GM12878 (cell line): Measurements from ENCODE around the gene CACNA1D. TPM values are rescaled to one million over a fixed set of nuclear protein-coding genes. Genes with fewer than 3 reads are reported as not detected.

ENCODE experiments used
- ATAC-seq: fragments of 200-7000 bp; cut with Tn5 transposase; 3 replicates; pipeline ENCODE4 v1.9.1; 2020; ENCODE audit warnings: mild to moderate bottlenecking, moderate library complexity
- BruUV-seq: library from RNA; stranded (reverse); fragments of 400-500 nt; replicated peaks from 2 replicates; lab custom pipeline; 2021; lab: Mats Ljungman, UMichigan
- CTCF ChIA-PET: fragments of 300-600 bp; sonication (Branson Sonifier 250); formaldehyde crosslinking; extraction: SDS; loops from one replicate; lab custom pipeline; 2021; ENCODE audit warnings: inconsistent platforms; lab: Yijun Ruan, JAX
- POLR2A ChIA-PET: fragments of 350-600 bp; formaldehyde crosslinking; extraction: SDS; loops from one replicate; lab custom pipeline; 2021; ENCODE audit warnings: inconsistent platforms; lab: Charles Lee
- RAD21 ChIA-PET: fragments of 300-600 bp; sonication (Branson Sonifier 250); formaldehyde crosslinking; loops from one replicate; lab custom pipeline; 2023; ENCODE audit warnings: antibody characterized with exemption; ENCODE audit not compliant: unreplicated experiment; lab: Charles Lee
- SMC1A ChIA-PET: fragments of 300-600 bp; sonication (Branson Sonifier 250); formaldehyde crosslinking; loops from one replicate; lab custom pipeline; 2023; ENCODE audit not compliant: unreplicated experiment, uncharacterized antibody; lab: Charles Lee
- DNase-seq: peaks from one replicate; pipeline ENCODE4 v3.0.0-alpha.2; 2011; ENCODE audit warnings: low read depth, low spot score
- FAIRE-seq: peaks from 3 replicates; lab custom pipeline; 2011; peaks lifted over from hg19 to GRCh38; lab: Jason Lieb, UNC
- H2AFZ ChIP-seq: 2 replicates; pipeline ENCODE4 v1.6.0; 2011; ENCODE audit warnings: low read depth, low read length, control low read depth; ENCODE audit not compliant: control insufficient read depth
- H3K27ac ChIP-seq: 2 replicates; pipeline ENCODE4 v1.5.1; 2011; ENCODE audit warnings: control low read depth; ENCODE audit not compliant: control insufficient read depth, insufficient read depth
- H3K27me3 ChIP-seq, 2 experiments: replicated peaks in 1 of 2; 2 replicates each; pipeline versions ENCODE4 v1.6.0 to v1.6.1; 2011; ENCODE audit warnings: low read length in 1 of 2; ENCODE audit not compliant: control insufficient read depth in 2 of 2, insufficient read depth in 2 of 2
- H3K36me3 ChIP-seq, 2 experiments: 2 replicates each; pipeline ENCODE4 v1.5.1; 2011; ENCODE audit warnings: low read length in 1 of 2; ENCODE audit not compliant: control insufficient read depth in 2 of 2, insufficient read depth in 2 of 2
- H3K4me1 ChIP-seq: 2 replicates; pipeline ENCODE4 v1.6.1; 2011; ENCODE audit warnings: mild to moderate bottlenecking, low read length, moderate library complexity, mixed read lengths; ENCODE audit not compliant: control insufficient read depth, insufficient read depth
- H3K4me2 ChIP-seq: 2 replicates; pipeline ENCODE4 v1.6.0; 2011; ENCODE audit warnings: control low read depth; ENCODE audit not compliant: control insufficient read depth, insufficient read depth
- H3K4me3 ChIP-seq: fragments of 200-600 bp; sonication (generic); 2 replicates; pipeline ENCODE4 v1.5.1; 2016
- H3K79me2 ChIP-seq: 2 replicates; pipeline ENCODE4 v1.6.0; 2011; ENCODE audit warnings: low read length; ENCODE audit not compliant: control insufficient read depth, insufficient read depth
- H3K9ac ChIP-seq: 2 replicates; pipeline ENCODE4 v1.8.0; 2011; ENCODE audit warnings: low read length, control low read depth, mixed read lengths; ENCODE audit not compliant: control insufficient read depth, insufficient read depth
- H3K9me3 ChIP-seq: replicated peaks from 3 replicates; pipeline ENCODE4 v1.5.1; 2011; ENCODE audit warnings: mild to moderate bottlenecking, low read length; ENCODE audit not compliant: control insufficient read depth, insufficient read depth
- H4K20me1 ChIP-seq: 2 replicates; pipeline ENCODE4 v1.6.0; 2011; ENCODE audit not compliant: control insufficient read depth, insufficient read depth
- IRF4 ChIP-seq: IDR thresholded peaks from 2 replicates; pipeline ENCODE4 v1.6.1; 2011; ENCODE audit warnings: low read depth, low read length
- KLF5 ChIP-seq: fragments of 450-650 bp; IDR thresholded peaks from 2 replicates; pipeline ENCODE4 v1.6.1; 2014; ENCODE audit warnings: mild to moderate bottlenecking; ENCODE audit not compliant: partially characterized antibody
- LARP7 ChIP-seq: fragments of 450-650 bp; IDR thresholded peaks from 2 replicates; pipeline ENCODE4 v1.6.1; 2017; ENCODE audit warnings: mild to moderate bottlenecking
- MTA2 ChIP-seq: fragments of 450-650 bp; IDR thresholded peaks from 2 replicates; pipeline ENCODE4 v1.6.1; 2016; ENCODE audit warnings: low read depth, mild to moderate bottlenecking, moderate library complexity
- NBN ChIP-seq: fragments of 450-650 bp; IDR thresholded peaks from 2 replicates; pipeline ENCODE4 v1.6.1; 2016
- NKRF ChIP-seq: fragments of 450-650 bp; conservative IDR thresholded peaks from 2 replicates; pipeline ENCODE4 v1.6.1; 2017; ENCODE audit warnings: mild to moderate bottlenecking, moderate library complexity
- NR2C1 ChIP-seq: fragments of 450-650 bp; IDR thresholded peaks from 2 replicates; pipeline ENCODE4 v1.6.1; 2017; ENCODE audit warnings: antibody characterized with exemption, mild to moderate bottlenecking, moderate library complexity
- NR2C2 ChIP-seq: IDR thresholded peaks from 2 replicates; pipeline ENCODE4 v1.6.1; 2011; ENCODE audit warnings: borderline replicate concordance, low read depth; ENCODE audit not compliant: control insufficient read depth, insufficient read length
- NRF1 ChIP-seq: conservative IDR thresholded peaks from 2 replicates; pipeline ENCODE4 v1.6.1; 2011; ENCODE audit warnings: mild to moderate bottlenecking, low read depth, low read length, improper control_type of control experiment
- PML ChIP-seq: IDR thresholded peaks from 2 replicates; pipeline ENCODE4 v1.6.1; 2012; ENCODE audit warnings: low read length, inconsistent platforms
- POLR2A ChIP-seq: IDR thresholded peaks from 2 replicates; pipeline ENCODE4 v1.6.1; 2011; ENCODE audit warnings: low read depth, mild to moderate bottlenecking, low read length
- RAD21 ChIP-seq: IDR thresholded peaks from 2 replicates; pipeline ENCODE4 v1.6.1; 2011; ENCODE audit warnings: mild to moderate bottlenecking, low read depth, low read length, moderate library complexity; ENCODE audit not compliant: insufficient read depth
- RCOR1 ChIP-seq: conservative IDR thresholded peaks from 2 replicates; pipeline ENCODE4 v1.6.1; 2012; ENCODE audit warnings: low read depth, low read length, improper control_type of control experiment
- SMAD5 ChIP-seq: IDR thresholded peaks from 2 replicates; pipeline ENCODE4 v1.6.1; 2016; ENCODE audit warnings: antibody characterized with exemption, low read depth
- ZBTB4 ChIP-seq: fragments of 450-650 bp; formaldehyde crosslinking; IDR thresholded peaks from 2 replicates; pipeline ENCODE4 v1.4.0; 2022; ENCODE audit warnings: mild to moderate bottlenecking, moderate library complexity
- ZNF622 ChIP-seq: fragments of 450-650 bp; IDR thresholded peaks from 2 replicates; pipeline ENCODE4 v1.6.1; 2017; ENCODE audit warnings: mild to moderate bottlenecking, inconsistent platforms
- ZZZ3 ChIP-seq: IDR thresholded peaks from 2 replicates; pipeline ENCODE4 v1.6.1; 2011; ENCODE audit warnings: low read depth; ENCODE audit not compliant: control insufficient read depth, insufficient read length
- WGBS: methylation state at CpG from one replicate; pipeline ENCODE4 v1.1.6; 2016; ENCODE audit warnings: low lambda C conversion rate; ENCODE audit not compliant: insufficient replicate concordance, insufficient coverage; ENCODE audit errors: missing lambda C conversion rate; 5-methylcytosine and 5-hydroxymethylcytosine counted together
- in situ Hi-C: fragments of 300-500 bp; cut with MboI; formaldehyde crosslinking; loops from 9 replicates; pipeline ENCODE4 v1.14.3; 2018; ENCODE audit warnings: mixed read lengths
- intact Hi-C: fragments of 100-400 bp; cut with micrococcal nuclease; formaldehyde crosslinking; loops from one replicate; pipeline ENCODE4 v1.14.2; 2022; ENCODE audit not compliant: unreplicated experiment
- polyA plus RNA-seq, 11 experiments: library from polyadenylated mRNA; depleted of rRNA in 4 of 11; unstranded in 6 of 11; stranded (reverse) in 5 of 11; fragments of >200 nt; fragmentation: Nextera tagmentation in 4 of 11; fragmentation: Illumina TruSeq in 1 of 11; extraction: Ambion mirVana in 4 of 11; extraction: Trizol in 1 of 11; gene quantifications; 1 replicate in 1 of 11; 2 replicates in 10 of 11; pipeline versions ENCODE4 v1.2.1 to v1.2.3, GENCODE V29; 2011 to 2016; ENCODE audit warnings: inconsistent platforms in 2 of 11, missing spikeins in 2 of 11, low read depth in 1 of 11
- total RNA-seq, 4 experiments: library from RNA; depleted of rRNA in 3 of 4; stranded (reverse); fragments of >200 nt in 3 of 4; fragmentation: Illumina TruSeq in 1 of 4; extraction: Trizol in 1 of 4; gene quantifications; 2 replicates each; pipeline versions ENCODE4 v1.2.1 to v1.2.3, GENCODE V29; 2013 to 2021
- TF ChIP-seq, protein P1 (sequence below): fragments of 450-650 bp; IDR thresholded peaks from 2 replicates; pipeline ENCODE4 v1.6.1; 2017; ENCODE audit warnings: antibody characterized with exemption, mild to moderate bottlenecking, moderate library complexity

CACNA1D gene
- total and polyA plus RNA-seq, 10 of the 15 experiments (the other 5 are each of a cell fraction or from before 2014, with no cell fraction given): 0.21 to 24.4 (median 1.6) TPM

DNA sequence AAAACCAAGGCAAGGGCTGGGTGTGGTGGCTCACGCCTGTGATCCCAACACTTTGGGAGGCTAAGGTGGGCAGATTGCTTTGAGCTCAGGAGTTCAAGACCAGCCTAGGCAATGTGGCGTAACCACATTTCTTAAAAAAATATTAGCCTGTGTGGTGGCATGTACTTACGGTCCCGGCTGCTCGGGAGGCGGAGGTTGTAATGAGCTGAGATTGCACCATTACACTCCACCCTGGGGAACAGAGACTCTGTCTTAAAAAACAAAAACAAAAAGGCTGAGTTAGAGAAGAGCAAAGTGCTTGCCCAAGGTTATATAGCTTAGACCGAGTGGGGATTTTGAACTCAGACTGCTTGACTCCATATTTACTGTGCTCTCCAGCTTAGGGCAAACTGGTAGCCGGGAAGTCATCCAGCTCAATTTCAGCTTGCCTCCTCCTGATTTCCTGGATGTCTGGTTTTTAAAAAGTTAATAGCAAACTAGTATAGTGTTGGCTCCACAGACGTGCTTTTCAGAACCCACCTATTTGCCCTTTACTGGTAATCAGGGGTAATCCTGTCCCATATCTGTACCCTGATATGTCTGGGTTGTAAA lies 138.9 kb downstream of the CACNA1D start:
- WGBS: 54% methylated on average over 9 of the region's 9 CpGs
- DNase-seq (no peak), ATAC-seq (no peak), FAIRE-seq (no peak)
- in situ Hi-C loops (no loop called here), intact Hi-C loops (no loop called here)
- Histone ChIP-seq H3K4me3 (no peak overlapping the region), H2AFZ (no peak overlapping the region), H3K36me3 (no peaks in the 10 kb centered on the region), H3K9ac (no peak overlapping the region), H3K9me3 (no peaks in the 10 kb centered on the region; the same call in 2 of the 3 replicates), H3K4me2 (no peak overlapping the region), H3K4me1 (no peaks in the 10 kb centered on the region), H3K27me3 (no peaks in the 10 kb centered on the region; a peak in 2 of 4 replicates), H3K27ac (no peak overlapping the region), H4K20me1 (no peaks in the 10 kb centered on the region), H3K79me2 (no peaks in the 10 kb centered on the region)
- no TSS peak for BruUV-seq
- ChIA-PET POLR2A (no interaction called here), CTCF (no interaction called here), SMC1A (interaction anchor here (0.7 to 2.0 kb wide), 7 partner anchors 9 to 102 kb away, joined by 3 to 10 read pairs (median 4); no protein-coding TSS in a partner anchor), RAD21 (no interaction called here)
- TF ChIP-seq ZNF622 (no peak), NR2C2 (no peak), ZBTB4 (CRISPR knock-in tag) (no peak), NBN (no peak), SMAD5 (no peak), ZZZ3 (no peak), MTA2 (no peak), NR2C1 (no peak), RCOR1 (no peak), NKRF (no peak), PML (no peak), POLR2A (no peak), LARP7 (no peak), RAD21 (no peak), KLF5 (no peak), NRF1 (no peak), IRF4 (no peak)
- TF ChIP-seq, protein P1, sequence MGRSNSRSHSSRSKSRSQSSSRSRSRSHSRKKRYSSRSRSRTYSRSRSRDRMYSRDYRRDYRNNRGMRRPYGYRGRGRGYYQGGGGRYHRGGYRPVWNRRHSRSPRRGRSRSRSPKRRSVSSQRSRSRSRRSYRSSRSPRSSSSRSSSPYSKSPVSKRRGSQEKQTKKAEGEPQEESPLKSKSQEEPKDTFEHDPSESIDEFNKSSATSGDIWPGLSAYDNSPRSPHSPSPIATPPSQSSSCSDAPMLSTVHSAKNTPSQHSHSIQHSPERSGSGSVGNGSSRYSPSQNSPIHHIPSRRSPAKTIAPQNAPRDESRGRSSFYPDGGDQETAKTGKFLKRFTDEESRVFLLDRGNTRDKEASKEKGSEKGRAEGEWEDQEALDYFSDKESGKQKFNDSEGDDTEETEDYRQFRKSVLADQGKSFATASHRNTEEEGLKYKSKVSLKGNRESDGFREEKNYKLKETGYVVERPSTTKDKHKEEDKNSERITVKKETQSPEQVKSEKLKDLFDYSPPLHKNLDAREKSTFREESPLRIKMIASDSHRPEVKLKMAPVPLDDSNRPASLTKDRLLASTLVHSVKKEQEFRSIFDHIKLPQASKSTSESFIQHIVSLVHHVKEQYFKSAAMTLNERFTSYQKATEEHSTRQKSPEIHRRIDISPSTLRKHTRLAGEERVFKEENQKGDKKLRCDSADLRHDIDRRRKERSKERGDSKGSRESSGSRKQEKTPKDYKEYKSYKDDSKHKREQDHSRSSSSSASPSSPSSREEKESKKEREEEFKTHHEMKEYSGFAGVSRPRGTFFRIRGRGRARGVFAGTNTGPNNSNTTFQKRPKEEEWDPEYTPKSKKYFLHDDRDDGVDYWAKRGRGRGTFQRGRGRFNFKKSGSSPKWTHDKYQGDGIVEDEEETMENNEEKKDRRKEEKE: no peak
